ENCODE measurements around the gene IL25.
"Not testable (repeated sequence)": the region's sequence is repeated elsewhere in the genome, so short reads cannot be mapped to it uniquely, and the experiment has no call there.

IL25 gene

GRCh38 chr14:23372509-23372908, at the start of gene IL25:
TSS of gene IL25 (plus strand) at chr14:23372809.
- no peak for DNase-seq (ENCODE audit: low read depth)

GRCh38 chr14:23323838-23324454, 48.7 kb upstream of the IL25 start:
- no peak for DNase-seq (ENCODE audit: low read depth)

- no peak for DNase-seq (ENCODE audit: low read depth)
These were observed 48.2 kb upstream of the IL25 start for GRCh38 chr14:23324455-23324846.

GRCh38 chr14:23324993-23325392, 47.6 kb upstream of the IL25 start:
- DNase-seq (ENCODE audit: low read depth): no peak

- not testable (repeated sequence) for DNase-seq (ENCODE audit: low read depth)
These were observed 46.9 kb upstream of the IL25 start for GRCh38 chr14:23325746-23326145.

- DNase-seq (ENCODE audit: low read depth): no peak
These were observed 45.9 kb upstream of the IL25 start for GRCh38 chr14:23326491-23327332.

GRCh38 chr14:23327947-23328744, 44.5 kb upstream of the IL25 start:
- peak; percentile 73 for DNase-seq (ENCODE audit: low read depth)

GRCh38 chr14:23335623-23336022, 37.0 kb upstream of the IL25 start:
- DNase-seq (ENCODE audit: low read depth): no peak

GRCh38 chr14:23339506-23340268, 32.9 kb upstream of the IL25 start:
- no peak for DNase-seq (ENCODE audit: low read depth)

- no peak for DNase-seq (ENCODE audit: low read depth)
These were observed 28.1 kb upstream of the IL25 start for GRCh38 chr14:23344481-23344880.

GRCh38 chr14:23345987-23346692, 26.5 kb upstream of the IL25 start:
- DNase-seq (ENCODE audit: low read depth): no peak

GRCh38 chr14:23346693-23347405, 25.8 kb upstream of the IL25 start:
- no peak for DNase-seq (ENCODE audit: low read depth)

GRCh38 chr14:23347406-23348296, 25.0 kb upstream of the IL25 start:
- DNase-seq (ENCODE audit: low read depth): no peak

- DNase-seq (ENCODE audit: low read depth): no peak
These were observed 24.3 kb upstream of the IL25 start for GRCh38 chr14:23348297-23348655.

GRCh38 chr14:23349156-23349845, 23.3 kb upstream of the IL25 start:
- no peak for DNase-seq (ENCODE audit: low read depth)

- no peak for DNase-seq (ENCODE audit: low read depth)
These were observed 20.7 kb upstream of the IL25 start for GRCh38 chr14:23351681-23352505.

GRCh38 chr14:23352506-23353432, 19.8 kb upstream of the IL25 start, which contains the start of gene SLC22A17:
TSS of gene SLC22A17 (minus strand) at chr14:23352887.
- DNase-seq (ENCODE audit: low read depth): peak; percentile 85
